SU-DHL-6 (cell line): ENCODE data around the gene SAMSN1.

ENCODE experiments used
- CTCF ChIP-seq: fragments of 200-600 bp; sonication (generic); IDR thresholded peaks from one replicate; pipeline ENCODE4 v1.5.1; 2017; ENCODE audit warnings: antibody characterized with exemption, mild to moderate bottlenecking, low read length, moderate library complexity; ENCODE audit not compliant: insufficient read depth, poor library complexity, severe bottlenecking
- EZH2phosphoT487 ChIP-seq: fragments of 200-600 bp; sonication (generic), shearing (Covaris generic); conservative IDR thresholded peaks from 2 replicates; pipeline ENCODE4 v1.6.1; 2018; ENCODE audit warnings: mild to moderate bottlenecking, antibody characterized with exemption, low read length, moderate library complexity, mixed read lengths

GRCh38 chr21:14547834-14548513 is 1.9 kb upstream of the SAMSN1 start:
- TF ChIP-seq CTCF (no peak), EZH2phosphoT487 (no peak)
